ENCODE results near the gene SLC1A2.

Gene SLC1A2

DNA sequence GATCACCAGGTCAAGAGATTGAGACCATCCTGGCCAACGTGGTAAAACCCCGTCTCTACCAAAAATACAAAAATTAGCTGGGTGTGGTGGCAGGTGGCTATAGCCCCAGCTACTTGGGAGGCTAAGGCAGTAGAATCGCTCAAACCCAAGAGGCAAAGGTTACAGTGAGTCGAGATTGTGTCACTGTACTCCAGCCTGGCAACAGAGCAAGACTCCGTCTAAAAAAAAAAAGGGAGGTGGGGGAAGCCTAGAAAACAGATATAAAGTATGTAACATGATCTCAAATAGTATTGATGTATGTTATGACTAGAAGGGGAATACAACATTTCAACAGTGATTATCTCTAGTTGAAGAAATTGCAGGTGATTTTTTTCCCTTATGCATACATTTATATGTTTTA lies 61.4 kb downstream of the SLC1A2 start:
- no peak for DNase-seq
- H3K36me3 Mint-ChIP-seq (ENCODE audit: low read depth) = no peaks in the 10 kb centered on the region
- H3K27me3 Mint-ChIP-seq = peaks cover 3% of the 10 kb centered on the region
- no peaks in the 10 kb centered on the region for H3K9me3 Mint-ChIP-seq
- H3K27ac Mint-ChIP-seq = no peak overlapping the region
- H3K4me3 Mint-ChIP-seq = no peak overlapping the region
- no peak for ATAC-seq
- H3K4me1 Mint-ChIP-seq = peaks cover 4% of the 10 kb centered on the region

DNA sequence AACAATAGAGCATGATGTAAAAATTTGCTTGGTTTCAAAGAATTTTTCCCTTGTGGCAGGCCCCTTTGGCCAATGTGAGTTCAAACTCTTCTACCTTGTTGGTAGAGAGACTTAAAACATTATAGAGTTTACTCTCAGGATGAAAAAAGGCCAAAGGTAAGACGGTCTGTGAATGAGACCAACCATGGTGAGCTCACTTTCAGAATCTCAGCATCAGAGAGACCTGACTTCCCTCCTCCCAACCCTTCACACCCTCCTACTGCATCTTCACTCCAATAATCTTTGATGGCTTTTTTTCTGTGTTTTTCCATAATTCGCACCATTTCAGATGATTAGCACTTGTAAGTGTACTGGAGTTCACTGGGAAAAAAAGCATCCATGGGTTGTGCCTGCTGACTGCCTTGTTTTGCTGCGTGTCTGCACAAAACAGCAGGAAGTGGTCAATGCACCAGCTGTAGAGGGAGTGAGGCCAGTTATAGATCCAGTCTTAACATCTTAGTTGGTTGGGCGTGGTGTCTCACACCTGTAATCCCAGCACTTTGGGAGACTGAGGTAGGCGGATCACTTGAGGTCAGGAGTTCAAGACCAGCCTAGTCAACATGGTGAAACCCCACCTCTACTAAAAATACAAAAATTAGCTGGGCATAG lies 64.1 kb downstream of the SLC1A2 start:
- no peak for DNase-seq
- Mint-ChIP-seq H3K36me3 (ENCODE audit: low read depth) (no peaks in the 10 kb centered on the region), H3K4me3 (no peak overlapping the region), H3K4me1 (peaks cover 22% of the 10 kb centered on the region), H3K9me3 (no peaks in the 10 kb centered on the region), H3K27ac (no peak overlapping the region), H3K27me3 (no peaks in the 10 kb centered on the region)
- no peak for ATAC-seq

DNA sequence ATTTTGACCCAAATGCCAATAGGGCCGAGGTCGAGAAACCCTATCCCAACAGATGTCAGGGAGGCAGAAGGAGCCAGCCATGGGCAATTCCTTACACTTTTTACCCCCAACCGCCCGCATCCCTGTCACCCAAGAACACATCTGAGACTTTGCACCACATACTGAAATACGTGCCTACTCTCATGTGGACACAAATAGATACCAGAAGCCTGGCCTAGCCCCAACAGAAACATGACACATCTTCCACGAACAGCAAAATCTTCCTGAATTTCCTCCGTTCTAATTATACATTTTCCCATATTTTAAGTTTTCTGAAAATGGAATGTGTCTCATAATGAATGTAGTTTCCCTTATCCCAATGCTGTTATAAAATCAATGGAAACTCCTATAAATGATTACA lies 64.7 kb downstream of the SLC1A2 start:
- no peaks in the 10 kb centered on the region for H3K9me3 Mint-ChIP-seq
- H3K27ac Mint-ChIP-seq = no peak overlapping the region
- no peak overlapping the region for H3K4me3 Mint-ChIP-seq
- ATAC-seq (no peak), DNase-seq (no peak)
- H3K4me1 Mint-ChIP-seq = peaks cover 28% of the 10 kb centered on the region
- no peaks in the 10 kb centered on the region for H3K36me3 Mint-ChIP-seq (ENCODE audit: low read depth)
- H3K27me3 Mint-ChIP-seq = no peaks in the 10 kb centered on the region

DNA sequence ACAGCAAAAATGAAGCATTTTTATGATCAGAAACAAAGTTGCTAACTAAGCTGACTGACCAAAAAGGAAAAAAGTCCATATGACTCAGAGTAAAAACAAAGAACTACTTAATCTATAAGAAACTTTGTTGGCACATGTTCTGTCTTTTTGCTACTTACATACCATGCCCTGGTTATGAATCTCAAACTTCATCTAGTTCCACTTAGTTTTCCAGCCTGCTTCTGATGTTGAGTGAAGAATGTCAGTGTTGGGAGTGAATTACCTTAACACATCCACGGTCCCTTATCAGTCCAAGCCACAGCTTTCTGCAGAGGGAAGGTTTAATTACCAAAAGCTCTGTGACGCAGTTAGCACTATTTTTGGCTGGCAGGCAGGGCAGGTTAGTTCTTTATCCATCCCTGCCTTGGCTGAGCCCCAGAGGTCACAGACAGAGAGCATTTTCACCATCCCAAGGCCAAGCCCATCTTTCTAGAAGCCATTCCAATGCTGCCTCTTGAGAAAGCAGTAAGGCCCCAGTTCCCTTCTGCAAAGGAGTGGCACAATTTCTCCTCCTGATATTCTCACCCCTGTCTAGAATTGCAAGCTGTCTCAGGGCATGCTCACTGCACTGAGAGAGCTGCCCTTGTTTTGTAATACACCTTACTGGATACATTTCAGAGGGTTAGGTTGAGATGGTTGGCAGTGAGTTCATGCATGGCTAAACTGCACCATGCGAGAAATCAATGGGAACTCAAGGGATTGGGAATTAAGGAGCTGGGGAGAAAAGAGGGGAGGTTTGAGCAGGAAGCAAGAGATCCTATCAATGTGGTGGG lies 67.1 kb downstream of the SLC1A2 start:
- Mint-ChIP-seq H3K4me1 (peaks cover 36% of the 10 kb centered on the region), H3K4me3 (no peak overlapping the region), H3K27me3 (no peaks in the 10 kb centered on the region), H3K9me3 (no peaks in the 10 kb centered on the region), H3K27ac (peak overlapping the region; percentile 49), H3K36me3 (ENCODE audit: low read depth) (no peaks in the 10 kb centered on the region)
- ATAC-seq (no peak), DNase-seq (no peak)

DNA sequence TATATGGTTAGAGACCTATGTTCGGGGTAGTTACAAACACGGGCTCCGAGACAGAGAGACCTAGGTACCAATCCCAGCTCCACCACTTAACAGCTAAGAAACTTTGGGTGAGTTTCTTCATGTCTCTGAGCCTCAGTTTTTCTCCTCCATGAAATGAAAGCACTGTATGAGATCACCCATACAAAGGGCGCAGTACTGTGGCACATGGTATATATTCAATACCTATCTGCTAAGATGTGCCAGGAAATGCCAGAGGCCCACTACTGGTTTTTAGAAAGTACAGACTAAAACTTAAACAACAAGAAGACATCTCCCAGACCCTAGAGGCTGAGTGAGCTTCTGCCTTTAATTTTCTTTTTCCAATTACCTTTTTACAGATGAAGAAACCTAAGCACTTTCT lies 69.5 kb downstream of the SLC1A2 start:
- no peak overlapping the region for H3K27ac Mint-ChIP-seq
- no peaks in the 10 kb centered on the region for H3K9me3 Mint-ChIP-seq
- H3K4me3 Mint-ChIP-seq = no peak overlapping the region
- ATAC-seq = no peak
- H3K36me3 Mint-ChIP-seq (ENCODE audit: low read depth) = no peaks in the 10 kb centered on the region
- DNase-seq = no peak
- no peaks in the 10 kb centered on the region for H3K27me3 Mint-ChIP-seq
- H3K4me1 Mint-ChIP-seq = peaks cover 41% of the 10 kb centered on the region

DNA sequence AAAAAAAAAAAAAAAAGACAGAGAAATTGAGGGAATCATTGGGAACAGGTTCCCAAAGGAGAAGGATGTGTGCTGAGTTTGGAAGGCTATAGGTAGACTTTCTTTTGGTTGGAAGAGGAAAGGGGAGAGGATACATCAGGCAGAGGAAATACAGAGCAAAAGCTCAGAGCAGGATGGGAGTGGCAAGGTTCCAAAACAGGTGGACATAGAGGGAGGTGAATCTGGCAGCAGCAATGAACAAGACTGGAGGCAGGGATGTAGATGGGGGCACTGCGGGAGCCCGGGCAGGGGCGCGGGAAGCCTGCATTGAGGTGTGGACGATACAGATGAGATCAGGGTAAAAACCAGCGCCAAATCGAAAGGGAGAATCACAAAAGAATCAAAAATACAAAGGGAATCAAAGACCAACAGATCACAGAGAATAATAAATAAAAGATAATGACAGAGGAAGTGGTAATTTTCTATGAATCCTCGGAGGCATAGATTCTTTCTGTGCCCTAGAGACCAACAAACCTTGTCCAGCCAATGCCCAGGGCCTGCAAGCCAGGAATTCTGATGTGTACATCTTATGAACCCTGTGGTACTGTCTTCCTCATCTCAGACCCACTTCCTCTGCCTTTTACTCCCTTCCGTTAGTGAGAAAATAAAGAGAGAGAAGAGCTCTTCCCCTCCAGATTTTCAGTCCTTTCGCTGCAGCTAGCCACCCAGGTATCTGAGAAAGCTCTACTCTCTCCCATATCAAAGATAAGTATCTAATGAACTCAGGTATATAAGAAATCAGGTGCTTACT lies 70.3 kb downstream of the SLC1A2 start:
- no peak for ATAC-seq
- DNase-seq = no peak
- H3K27ac Mint-ChIP-seq = no peak overlapping the region
- H3K36me3 Mint-ChIP-seq (ENCODE audit: low read depth) = no peaks in the 10 kb centered on the region
- no peaks in the 10 kb centered on the region for H3K9me3 Mint-ChIP-seq
- H3K4me3 Mint-ChIP-seq = no peak overlapping the region
- H3K4me1 Mint-ChIP-seq = peaks cover 42% of the 10 kb centered on the region
- H3K27me3 Mint-ChIP-seq = no peaks in the 10 kb centered on the region

DNA sequence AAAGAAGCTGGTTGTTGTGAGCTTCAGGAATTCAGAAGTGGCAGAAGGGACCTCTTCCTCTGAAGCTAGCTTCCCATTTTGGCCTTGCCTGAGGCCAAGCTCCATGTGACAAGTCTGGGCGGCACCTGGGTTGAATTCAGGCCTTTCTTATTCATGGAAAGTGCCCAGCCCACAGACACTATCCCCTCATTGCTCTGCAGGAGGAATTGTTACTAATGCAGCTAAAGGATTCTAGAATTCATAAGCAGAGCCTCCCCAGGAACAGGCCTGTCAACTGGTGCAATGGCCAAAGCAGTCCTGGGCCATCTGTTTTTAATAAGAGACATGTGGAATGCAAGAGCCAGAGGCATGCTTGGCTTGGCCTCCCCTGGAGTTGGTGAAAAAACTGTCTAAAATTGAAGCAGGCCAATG lies 71.4 kb downstream of the SLC1A2 start:
- no peak for ATAC-seq
- Mint-ChIP-seq H3K4me1 (peaks cover 53% of the 10 kb centered on the region), H3K4me3 (no peak overlapping the region)

DNA sequence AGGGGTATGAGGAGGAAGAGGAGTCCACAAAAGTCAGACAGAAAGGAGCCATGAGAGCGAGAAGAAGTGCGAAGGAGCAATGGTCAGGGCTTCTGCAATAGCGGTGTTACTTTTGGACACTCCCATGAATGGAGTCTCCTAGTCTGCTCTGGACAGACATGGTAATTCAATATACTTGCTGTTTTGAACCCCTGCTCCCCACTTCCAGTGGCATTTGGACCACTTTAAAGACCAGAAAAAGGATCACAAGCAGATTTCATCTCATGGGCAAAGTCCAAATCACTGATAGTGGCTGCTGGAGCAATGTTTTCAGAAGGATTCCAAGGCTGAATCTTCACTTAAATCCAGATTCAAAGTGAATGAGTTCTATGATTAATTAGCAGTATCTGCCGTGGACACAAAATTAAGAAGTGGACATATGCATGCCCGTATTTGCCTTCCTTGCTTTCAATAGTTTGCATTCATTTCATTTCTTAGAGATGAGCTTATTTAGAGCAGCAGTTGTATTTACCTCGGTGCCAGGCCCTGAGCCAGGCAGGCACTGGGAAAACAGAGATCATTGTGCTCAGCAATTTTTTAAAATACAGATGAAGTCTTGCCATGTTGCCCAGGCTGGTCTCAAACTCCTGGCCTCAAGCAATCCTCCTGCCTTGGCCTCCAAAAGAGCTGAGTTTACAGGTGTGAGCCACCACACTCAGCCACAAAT lies 72.0 kb downstream of the SLC1A2 start:
- peaks cover 58% of the 10 kb centered on the region for H3K4me1 Mint-ChIP-seq
- no peak for ATAC-seq
- H3K27ac Mint-ChIP-seq = no peak overlapping the region
- no peak overlapping the region for H3K4me3 Mint-ChIP-seq
- H3K9me3 Mint-ChIP-seq = no peaks in the 10 kb centered on the region
- DNase-seq = no peak
- H3K27me3 Mint-ChIP-seq = no peaks in the 10 kb centered on the region
- H3K36me3 Mint-ChIP-seq (ENCODE audit: low read depth) = no peaks in the 10 kb centered on the region

More for the DNA sequence above, 71.4 kb downstream of the SLC1A2 start:
- Mint-ChIP-seq H3K9me3 (no peaks in the 10 kb centered on the region), H3K27me3 (no peaks in the 10 kb centered on the region), H3K27ac (no peak overlapping the region), H3K36me3 (ENCODE audit: low read depth) (no peaks in the 10 kb centered on the region)
- no peak for DNase-seq

DNA sequence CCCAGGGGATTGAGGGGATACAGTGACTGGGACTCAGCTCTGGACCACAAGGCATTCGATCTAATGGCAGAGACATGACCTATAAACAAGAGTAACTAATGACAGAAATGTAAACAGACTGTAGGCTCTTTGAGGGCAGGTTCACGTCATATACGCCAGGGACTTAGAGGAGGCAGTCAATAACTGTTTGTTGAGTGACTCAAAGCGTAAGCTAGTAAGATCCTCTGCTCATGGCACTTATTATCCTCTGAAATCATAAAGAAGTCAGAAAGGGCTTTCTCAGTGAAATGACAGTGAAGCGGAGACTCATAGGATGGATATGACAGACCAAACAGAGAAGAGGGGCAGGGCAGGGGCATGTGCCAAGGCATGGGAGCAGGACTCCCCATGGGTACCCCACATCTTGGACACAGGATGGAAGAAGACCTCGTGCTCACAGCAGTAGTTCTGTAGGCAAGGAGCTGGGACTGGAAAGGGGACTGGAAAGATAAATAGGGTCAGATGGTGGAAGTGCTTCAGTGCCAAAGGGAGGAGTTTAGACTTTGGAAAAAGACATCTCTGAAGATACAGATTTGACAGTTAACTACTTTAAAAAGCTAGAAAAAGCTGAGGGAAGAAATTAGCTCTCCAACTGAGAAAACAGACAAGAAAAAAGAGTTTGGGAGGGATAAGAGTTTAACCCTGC lies 72.7 kb downstream of the SLC1A2 start:
- Mint-ChIP-seq H3K27me3 (peaks cover 2% of the 10 kb centered on the region), H3K36me3 (ENCODE audit: low read depth) (no peaks in the 10 kb centered on the region), H3K4me1 (peaks cover 53% of the 10 kb centered on the region), H3K4me3 (no peak overlapping the region), H3K27ac (no peak overlapping the region), H3K9me3 (no peaks in the 10 kb centered on the region)
- DNase-seq = no peak
- ATAC-seq = no peak

DNA sequence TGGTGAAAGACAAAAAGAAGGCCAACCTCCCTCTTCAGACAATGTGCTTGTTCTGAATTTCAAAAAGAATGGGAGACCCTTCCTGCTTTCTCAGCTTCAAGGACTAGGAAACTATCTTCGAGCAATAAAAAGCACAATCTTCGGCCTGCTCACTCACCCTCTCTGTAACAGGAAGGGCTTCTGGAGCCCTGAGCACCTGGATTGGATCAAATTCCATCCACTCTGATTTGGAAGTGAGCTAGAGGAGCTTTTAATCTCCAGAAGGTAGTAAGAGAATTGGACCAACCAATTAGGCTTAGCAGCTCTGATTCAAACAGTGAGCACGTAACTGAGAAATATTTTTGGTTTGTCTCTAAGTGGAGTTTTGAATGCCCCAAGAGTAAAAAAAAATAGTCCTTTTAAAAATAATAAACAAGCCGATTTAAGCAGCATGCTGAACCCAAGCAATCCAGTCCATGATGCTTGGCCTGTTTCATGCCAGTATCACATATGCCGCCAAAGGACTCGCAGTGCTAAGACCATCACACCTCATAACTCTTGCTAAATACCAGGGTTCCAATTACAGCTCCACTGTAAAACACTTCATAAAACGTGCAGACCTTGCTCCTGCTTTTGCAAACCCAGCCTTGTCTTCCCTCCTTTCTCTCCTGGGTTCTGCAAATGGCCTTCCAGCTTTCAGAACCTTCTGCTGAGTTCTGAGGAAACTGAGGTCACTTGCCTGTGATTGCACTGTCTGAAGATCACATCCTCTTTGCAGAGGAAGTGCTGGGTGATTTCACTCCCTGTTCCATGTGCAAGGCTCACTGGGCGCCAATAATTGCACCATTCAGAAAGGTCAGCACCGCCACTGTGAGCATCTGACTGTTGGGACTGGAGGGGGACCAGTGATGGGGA lies 74.4 kb downstream of the SLC1A2 start:
- Mint-ChIP-seq H3K9me3 (no peaks in the 10 kb centered on the region), H3K27ac (no peak overlapping the region), H3K4me1 (peaks cover 38% of the 10 kb centered on the region), H3K36me3 (ENCODE audit: low read depth) (no peaks in the 10 kb centered on the region), H3K27me3 (peaks cover 2% of the 10 kb centered on the region), H3K4me3 (no peak overlapping the region)
- ATAC-seq (no peak), DNase-seq (no peak)

DNA sequence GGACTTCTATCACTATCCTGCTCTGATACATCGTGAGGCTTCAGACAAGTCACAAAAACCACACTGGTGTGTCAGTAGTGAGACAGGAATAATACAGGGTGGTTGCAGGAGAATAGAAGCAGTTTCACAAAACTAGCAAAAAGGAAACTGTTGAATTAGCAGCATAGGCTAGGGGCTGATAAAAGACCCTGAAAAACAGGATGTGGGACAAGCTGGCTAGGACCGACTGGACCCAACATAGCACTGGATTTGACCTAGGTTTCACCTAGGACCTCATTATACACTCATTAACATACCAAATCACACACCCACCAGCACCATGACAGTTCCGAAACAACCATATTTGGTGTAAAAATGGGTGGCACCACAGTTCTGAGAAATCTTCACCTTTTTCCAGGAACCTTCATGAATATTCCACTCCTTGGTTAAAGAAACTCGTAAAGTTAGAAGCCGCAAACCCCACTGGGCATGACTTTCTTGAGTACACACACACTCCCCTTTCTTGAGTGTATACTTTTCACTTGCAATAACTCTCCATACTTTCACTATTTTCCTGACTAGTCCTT lies 76.2 kb downstream of the SLC1A2 start:
- Mint-ChIP-seq H3K27me3 (peaks cover 2% of the 10 kb centered on the region), H3K4me3 (no peak overlapping the region), H3K9me3 (no peaks in the 10 kb centered on the region), H3K4me1 (peaks cover 30% of the 10 kb centered on the region), H3K27ac (peak overlapping the region; percentile 75), H3K36me3 (ENCODE audit: low read depth) (no peaks in the 10 kb centered on the region)
- ATAC-seq = peak; percentile 89
- peak; percentile 29 for DNase-seq

DNA sequence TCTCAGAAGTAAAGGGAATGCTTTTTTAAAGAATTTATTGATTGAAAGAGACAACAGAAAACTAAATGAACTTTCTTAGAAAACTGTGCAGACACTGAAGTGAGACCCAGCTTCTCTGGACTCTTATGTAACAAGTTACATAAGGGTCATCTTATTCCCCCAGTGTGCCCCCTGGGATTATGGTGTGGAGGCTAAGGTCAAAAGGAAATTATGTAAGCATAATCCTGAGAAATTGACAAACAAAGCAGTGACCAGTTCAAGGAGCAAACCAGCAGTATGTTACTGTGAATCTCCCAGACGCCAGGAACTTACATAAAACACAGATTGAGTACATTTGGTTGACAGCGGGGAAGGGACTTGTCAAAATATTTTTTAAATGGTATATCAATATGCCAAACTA lies 78.6 kb downstream of the SLC1A2 start:
- H3K27ac Mint-ChIP-seq = no peak overlapping the region
- H3K27me3 Mint-ChIP-seq = peaks cover 2% of the 10 kb centered on the region
- H3K9me3 Mint-ChIP-seq = no peaks in the 10 kb centered on the region
- DNase-seq (no peak), ATAC-seq (no peak)
- H3K4me3 Mint-ChIP-seq = no peak overlapping the region
- H3K4me1 Mint-ChIP-seq = peaks cover 42% of the 10 kb centered on the region
- H3K36me3 Mint-ChIP-seq (ENCODE audit: low read depth) = no peaks in the 10 kb centered on the region

DNA sequence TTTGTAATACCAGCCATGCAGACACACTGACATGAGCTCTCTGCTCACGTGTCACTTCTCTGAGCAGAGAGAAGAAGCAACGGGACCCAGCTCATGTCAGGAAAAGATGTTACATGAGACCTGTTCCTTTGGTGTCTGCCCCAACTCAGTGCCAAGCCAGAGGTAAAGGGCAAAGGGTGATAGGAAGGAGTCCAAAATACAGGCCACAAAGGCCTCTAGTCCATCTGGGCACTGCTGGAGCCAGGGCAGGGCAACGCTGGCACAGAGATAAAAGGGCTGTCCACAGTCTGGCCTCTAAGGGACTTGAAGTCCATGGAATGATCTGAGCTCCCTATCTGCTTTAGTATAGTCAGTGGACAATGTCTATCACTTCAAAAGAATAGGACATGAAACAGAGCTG lies 79.3 kb downstream of the SLC1A2 start:
- ATAC-seq (no peak), DNase-seq (no peak)
- Mint-ChIP-seq H3K4me1 (peaks cover 38% of the 10 kb centered on the region), H3K36me3 (ENCODE audit: low read depth) (no peaks in the 10 kb centered on the region), H3K27me3 (peaks cover 2% of the 10 kb centered on the region), H3K9me3 (no peaks in the 10 kb centered on the region), H3K27ac (no peak overlapping the region), H3K4me3 (no peak overlapping the region)

All from activated naive CD8-positive, alpha-beta T cell treated with anti-CD3 and anti-CD28 coated beads, Interleukin-2, amount 50 U/mL, for 24 hours (primary cell).